AG09309 (cell line): ENCODE data around the gene RAI1.

Experiments used
- DNase-seq: peaks from one replicate; pipeline ENCODE4 v3.0.0-alpha.2; 2010; ENCODE audit warnings: low read depth
- H3K4me3 ChIP-seq: 2 replicates; pipeline ENCODE4 v1.5.1; 2011; ENCODE audit warnings: mild to moderate bottlenecking, low read depth, low read length, moderate library complexity; ENCODE audit not compliant: control insufficient read depth
- TF ChIP-seq, protein P1 (sequence below): IDR thresholded peaks from 2 replicates; pipeline ENCODE4 v1.5.1; 2011; ENCODE audit warnings: mild to moderate bottlenecking, low read depth, low read length, inconsistent platforms; ENCODE audit not compliant: insufficient read depth, control insufficient read depth; ENCODE audit errors: missing control alignments

RAI1 gene

DNA sequence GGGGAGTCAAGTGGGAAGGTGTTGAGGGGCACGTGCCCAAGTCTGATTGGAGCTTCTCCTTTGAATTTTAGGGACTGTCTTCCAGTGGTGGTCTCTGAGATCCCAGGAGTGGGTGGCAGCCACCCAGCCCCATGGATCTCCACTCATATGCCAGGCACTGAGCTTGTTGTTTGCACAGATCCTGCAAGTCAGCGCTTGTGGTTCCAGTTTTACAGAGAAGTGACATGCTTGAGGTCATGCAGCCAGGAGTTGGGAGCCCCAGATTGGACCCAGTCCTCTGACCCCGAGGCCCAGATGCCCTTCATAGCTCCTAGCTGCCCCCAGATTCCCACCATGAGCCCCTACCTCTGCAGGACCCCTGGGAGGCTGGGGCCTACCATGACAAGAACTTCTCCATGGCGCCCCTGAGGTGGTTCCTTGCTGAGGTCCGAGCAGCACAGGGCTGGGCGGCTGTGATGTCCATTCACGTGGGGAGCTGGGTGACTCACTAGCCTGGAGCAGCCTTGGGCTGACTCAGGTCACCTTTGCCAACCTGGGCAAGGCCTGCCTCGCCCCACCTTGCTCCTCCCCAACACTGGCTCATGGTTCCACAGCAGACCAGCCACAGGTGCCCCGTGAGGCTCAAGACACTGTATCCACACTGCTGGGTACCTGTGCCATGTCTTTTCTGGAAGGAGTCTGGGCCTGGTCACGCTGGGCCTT, 47.4 kb downstream of the RAI1 start:
- no peak overlapping the region for H3K4me3 ChIP-seq
- no peak for DNase-seq
- TF ChIP-seq, protein P1, sequence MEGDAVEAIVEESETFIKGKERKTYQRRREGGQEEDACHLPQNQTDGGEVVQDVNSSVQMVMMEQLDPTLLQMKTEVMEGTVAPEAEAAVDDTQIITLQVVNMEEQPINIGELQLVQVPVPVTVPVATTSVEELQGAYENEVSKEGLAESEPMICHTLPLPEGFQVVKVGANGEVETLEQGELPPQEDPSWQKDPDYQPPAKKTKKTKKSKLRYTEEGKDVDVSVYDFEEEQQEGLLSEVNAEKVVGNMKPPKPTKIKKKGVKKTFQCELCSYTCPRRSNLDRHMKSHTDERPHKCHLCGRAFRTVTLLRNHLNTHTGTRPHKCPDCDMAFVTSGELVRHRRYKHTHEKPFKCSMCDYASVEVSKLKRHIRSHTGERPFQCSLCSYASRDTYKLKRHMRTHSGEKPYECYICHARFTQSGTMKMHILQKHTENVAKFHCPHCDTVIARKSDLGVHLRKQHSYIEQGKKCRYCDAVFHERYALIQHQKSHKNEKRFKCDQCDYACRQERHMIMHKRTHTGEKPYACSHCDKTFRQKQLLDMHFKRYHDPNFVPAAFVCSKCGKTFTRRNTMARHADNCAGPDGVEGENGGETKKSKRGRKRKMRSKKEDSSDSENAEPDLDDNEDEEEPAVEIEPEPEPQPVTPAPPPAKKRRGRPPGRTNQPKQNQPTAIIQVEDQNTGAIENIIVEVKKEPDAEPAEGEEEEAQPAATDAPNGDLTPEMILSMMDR = no peak

GRCh38 chr17:17729620-17730249, 48.5 kb downstream of the RAI1 start:
- DNase-seq = no peak
- H3K4me3 ChIP-seq = no peak overlapping the region
- TF ChIP-seq, protein P1 = peak; percentile 49

DNA sequence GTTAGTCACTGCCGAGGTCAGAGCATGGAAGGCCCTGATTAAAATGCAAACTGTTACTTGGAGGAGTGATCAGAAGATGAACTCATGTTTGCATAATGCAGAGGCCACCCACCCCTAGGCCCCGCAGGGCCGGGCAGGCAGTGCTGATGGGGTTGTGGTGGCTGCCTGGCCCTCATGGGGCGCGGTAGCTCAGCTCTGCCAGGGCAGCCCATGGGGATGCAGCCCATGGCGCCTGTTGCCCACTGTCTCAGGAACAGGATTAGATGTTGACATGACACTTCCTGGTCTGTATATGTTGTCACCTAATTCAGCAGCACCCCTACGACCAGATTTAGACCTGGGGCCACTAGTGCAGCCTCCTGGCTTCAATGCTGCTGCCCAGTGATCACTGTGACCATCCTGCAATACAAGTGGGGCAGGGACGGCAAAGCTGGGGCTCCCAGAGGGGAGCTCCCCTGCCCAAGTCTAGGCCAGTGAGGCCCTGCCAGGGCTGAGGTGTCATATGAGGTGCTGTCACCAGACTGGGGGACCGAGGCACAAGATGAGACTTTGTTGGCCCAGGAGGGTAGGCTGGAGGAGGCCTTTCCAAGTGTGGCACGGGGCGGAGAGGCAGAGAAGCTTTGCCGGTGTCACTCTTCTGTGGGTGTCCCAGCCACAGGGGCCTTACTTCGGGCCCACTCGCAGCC, 49.1 kb downstream of the RAI1 start:
- no peak overlapping the region for H3K4me3 ChIP-seq
- TF ChIP-seq, protein P1 = no peak
- DNase-seq = no peak

DNA sequence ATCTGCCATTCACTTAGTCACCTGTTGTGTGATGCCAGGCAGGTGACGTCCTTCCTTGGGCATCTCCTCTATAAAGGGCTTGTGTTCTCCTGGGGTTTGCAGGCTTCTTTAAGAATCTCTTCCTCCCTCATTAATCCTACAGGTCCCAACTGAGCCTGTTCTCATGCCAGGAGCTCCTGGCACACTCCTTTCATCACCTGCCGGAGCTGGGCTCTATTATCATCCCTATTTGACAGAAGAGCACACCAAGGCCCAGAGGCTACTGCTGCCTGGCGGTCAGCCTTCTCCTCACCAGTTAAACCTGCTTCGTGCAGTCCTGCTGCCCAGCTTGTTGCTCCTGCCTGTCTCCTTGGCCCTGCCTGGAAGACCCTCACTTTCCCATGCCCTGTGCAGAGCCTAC, 51.2 kb downstream of the RAI1 start:
- no peak overlapping the region for H3K4me3 ChIP-seq
- TF ChIP-seq, protein P1 = no peak
- DNase-seq = no peak

- TF ChIP-seq, protein P1 = no peak
- H3K4me3 ChIP-seq = no peak overlapping the region
- DNase-seq = no peak
These were observed 51.8 kb downstream of the RAI1 start for GRCh38 chr17:17732892-17733670.
